T-helper 2 cell (primary cell): Measurements from ENCODE around the gene IL7R.

ENCODE experiments used
- DNase-seq, 5 experiments: peaks; one replicate each; pipeline versions ENCODE4 v3.0.0 to v3.0.0-alpha.2; 2012 to 2022

IL7R gene

DNA sequence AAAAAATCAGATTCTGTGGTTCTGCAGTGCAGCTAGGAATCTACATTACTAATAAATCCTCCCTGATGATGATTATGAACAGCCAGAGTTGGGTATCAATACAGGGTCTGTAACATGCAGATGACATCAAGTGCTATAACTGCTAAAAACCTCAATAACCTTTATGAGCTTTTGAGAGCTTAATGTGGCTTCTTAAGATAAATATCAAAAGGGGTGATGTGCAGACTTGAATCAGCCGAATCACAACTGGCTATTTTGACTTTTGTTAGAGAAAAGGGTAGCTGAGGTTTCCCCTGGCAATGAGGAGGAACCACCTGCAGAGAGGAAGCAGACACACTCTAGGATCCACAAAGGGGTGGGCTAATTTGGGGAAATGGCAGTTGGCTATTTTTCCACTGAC is 51.5 kb downstream of the IL7R start:
- peak in 1 of 5 experiments; percentile 92 for DNase-seq

GRCh38 chr5:35908814-35909213 is 52.1 kb downstream of the IL7R start:
- DNase-seq, result peak in 1 of 5 experiments; percentile 76

GRCh38 chr5:35919191-35919590 is 62.5 kb downstream of the IL7R start:
- peak in 1 of 5 experiments; percentile 92 for DNase-seq

GRCh38 chr5:35920890-35921289 is 64.2 kb downstream of the IL7R start:
- DNase-seq, result no peak

- peak in 1 of 5 experiments; percentile 51 for DNase-seq
Measured at GRCh38 chr5:35921930-35922329, 65.2 kb downstream of the IL7R start.

DNA sequence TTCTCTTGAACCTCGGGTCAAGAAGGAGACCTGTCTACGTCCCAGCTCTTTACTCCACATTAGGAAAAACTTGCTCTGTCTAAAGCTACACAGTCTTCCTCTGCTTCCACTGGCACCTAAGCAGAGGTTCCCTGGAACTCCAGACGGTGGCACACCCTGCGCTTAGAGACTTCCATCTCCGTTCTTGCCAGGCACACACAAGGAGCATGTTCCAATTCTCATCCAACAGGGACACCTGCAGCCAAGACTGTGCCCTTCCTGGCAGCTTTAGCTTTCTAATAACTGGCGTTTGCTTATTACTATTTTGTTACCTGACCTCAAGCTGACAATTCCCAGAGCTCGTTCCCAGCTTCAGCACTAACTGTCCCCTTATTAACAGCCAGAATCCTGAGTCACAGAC is 65.8 kb downstream of the IL7R start:
- DNase-seq, result no peak

GRCh38 chr5:35924122-35924949 is 67.6 kb downstream of the IL7R start:
- DNase-seq, result peak in 1 of 5 experiments; percentile 73

DNA sequence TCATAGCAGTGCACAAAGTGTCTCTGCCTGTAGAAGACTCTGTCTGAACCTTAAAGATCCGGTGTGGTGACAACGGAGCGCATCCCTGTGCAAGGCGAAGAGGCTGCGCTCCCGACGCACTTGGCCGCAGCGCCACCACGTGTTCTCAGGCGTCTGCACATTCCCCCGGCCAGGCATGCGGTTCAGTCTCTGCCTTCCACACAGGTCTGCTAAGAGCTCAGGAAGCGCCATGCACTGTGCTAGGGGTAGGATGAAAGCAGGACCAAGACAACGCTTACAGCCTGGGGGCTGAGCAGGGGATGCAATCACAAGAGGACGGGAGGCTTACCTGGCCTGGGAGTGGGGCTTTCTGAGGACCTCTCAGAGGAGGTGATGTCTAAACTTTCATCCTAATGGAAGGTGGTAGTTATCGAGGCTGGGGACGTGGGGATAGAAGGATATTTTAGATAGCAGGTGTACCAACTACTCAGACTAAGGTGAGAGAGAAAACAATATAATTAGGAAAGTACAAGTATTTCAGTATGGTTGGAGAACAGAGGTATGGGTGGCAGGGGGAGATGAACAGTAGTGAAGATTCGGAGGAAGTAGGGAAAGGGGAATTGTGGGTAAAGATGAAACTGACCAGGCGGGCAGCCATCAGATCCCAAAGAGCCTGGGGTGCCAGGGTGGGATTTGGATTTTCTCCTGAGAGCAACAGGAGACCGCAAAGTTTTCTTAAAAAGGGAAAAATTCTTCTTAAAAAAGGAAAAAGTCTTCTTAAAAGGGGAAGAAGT is 68.4 kb downstream of the IL7R start:
- DNase-seq, result peak; percentile 45 to 97 (median 73)

DNA sequence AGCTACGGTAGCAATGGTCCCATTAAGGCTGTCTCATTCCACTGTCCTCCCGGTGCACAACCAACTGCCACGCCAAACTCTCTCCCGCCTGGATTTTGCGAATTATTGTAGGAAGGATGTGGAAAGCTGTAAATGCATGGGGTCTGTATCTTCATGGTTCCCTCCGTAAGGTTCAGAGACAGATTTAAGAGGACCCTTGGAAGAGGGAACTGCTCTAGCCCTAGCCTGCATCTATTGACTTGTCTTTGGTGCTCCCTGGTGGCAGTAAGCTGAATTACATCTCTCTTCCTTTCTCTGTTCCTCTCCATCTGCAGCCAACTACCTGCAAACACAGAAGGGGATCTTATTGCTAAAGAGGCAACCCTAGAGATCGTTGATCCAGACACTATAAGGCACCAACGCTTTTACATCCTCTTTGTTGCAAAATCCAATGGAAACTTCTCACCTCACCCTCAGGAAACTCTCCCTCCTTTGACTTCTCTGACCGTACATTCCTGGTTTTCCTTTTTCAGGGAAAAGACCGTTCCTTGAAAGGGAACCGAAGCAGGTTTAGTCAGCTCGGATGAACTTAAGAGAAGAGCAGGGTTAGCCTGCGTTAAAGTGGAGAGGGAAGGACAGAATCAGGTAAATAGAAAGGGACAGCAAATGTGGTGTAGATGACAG is 69.8 kb downstream of the IL7R start:
- peak in 4 of 5 experiments; percentile 23 to 82 (median 46) for DNase-seq
